ES-I3 (cell line): ENCODE results near the gene SLC44A3.

Experiments used
- H3K36me3 ChIP-seq: 2 replicates; pipeline ENCODE4 v1.6.1; 2013; ENCODE audit warnings: mild to moderate bottlenecking, low read length, control low read depth, moderate library complexity; ENCODE audit not compliant: insufficient read depth
- H3K4me1 ChIP-seq: 2 replicates; pipeline ENCODE4 v1.6.1; 2013; ENCODE audit warnings: mild to moderate bottlenecking, control low read depth, low read length; ENCODE audit not compliant: insufficient read depth
- H3K9ac ChIP-seq: 2 replicates; pipeline ENCODE4 v1.6.1; 2013; ENCODE audit warnings: low read depth, mild to moderate bottlenecking, low read length, moderate library complexity
- H3K9me3 ChIP-seq: 2 replicates; pipeline ENCODE4 v1.6.1; 2013; ENCODE audit warnings: mild to moderate bottlenecking, low read length, moderate library complexity; ENCODE audit not compliant: control insufficient read depth, insufficient read depth

SLC44A3 gene

GRCh38 chr1:94807742-94808491, 12.2 kb upstream of the SLC44A3 start:
- Histone ChIP-seq H3K4me1 (peaks cover 27% of the 10 kb centered on the region), H3K36me3 (no peaks in the 10 kb centered on the region), H3K9me3 (no peaks in the 10 kb centered on the region), H3K9ac (no peak overlapping the region)

DNA sequence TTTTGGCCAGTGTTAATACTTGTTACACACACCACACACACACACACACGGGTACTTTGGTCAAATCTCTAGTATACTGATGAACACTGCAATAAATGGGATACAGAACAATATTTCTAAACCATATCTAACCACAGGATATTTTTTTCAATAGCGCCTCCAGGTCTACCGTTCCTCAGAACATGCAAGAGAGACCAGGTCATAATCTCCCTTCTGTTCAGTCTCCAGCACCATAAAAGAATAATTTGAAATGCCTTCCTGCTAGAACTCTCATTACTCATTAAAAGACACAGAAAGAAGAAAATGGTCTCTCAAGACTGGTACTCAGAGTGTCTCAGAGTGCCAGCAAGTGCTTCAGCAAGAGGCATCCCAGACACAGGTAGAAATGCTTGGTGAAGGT, 11.5 kb upstream of the SLC44A3 start:
- Histone ChIP-seq H3K9ac (no peak overlapping the region), H3K4me1 (peaks cover 24% of the 10 kb centered on the region), H3K36me3 (no peaks in the 10 kb centered on the region), H3K9me3 (no peaks in the 10 kb centered on the region)

GRCh38 chr1:94812985-94813384, 7.2 kb upstream of the SLC44A3 start:
- H3K36me3 ChIP-seq: no peaks in the 10 kb centered on the region; the same call in 1 of the 2 replicates
- peaks cover 13% of the 10 kb centered on the region for H3K4me1 ChIP-seq
- H3K9ac ChIP-seq: no peak overlapping the region
- H3K9me3 ChIP-seq: 0 out of 2 replicates have a peak, but pooled peaks cover 2% of the 10 kb centered on the region

DNA sequence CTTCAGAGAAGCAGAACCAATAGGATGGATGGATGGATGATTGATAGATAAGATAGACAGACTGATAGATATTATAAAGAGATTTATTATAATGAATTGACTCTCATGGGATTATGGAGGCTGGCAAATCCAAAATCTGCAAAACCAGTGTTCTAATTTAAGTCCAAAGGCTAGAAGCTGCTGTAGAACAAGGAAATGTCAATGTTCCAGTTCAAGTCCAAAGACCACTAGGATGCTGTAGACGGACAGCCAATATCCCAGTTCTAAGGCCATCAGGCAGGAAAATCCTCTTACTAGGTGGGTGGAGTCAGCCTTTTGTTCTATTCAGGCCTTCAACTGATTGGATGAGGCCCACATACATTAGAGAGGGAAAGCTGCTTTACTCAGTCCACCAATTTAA, 4.1 kb upstream of the SLC44A3 start:
- peaks cover under 1% of the 10 kb centered on the region; the same call in 1 of the 2 replicates for H3K4me1 ChIP-seq
- no peaks in the 10 kb centered on the region; the same call in 1 of the 2 replicates for H3K36me3 ChIP-seq
- 0 out of 2 replicates have a peak, but pooled peaks cover 2% of the 10 kb centered on the region for H3K9me3 ChIP-seq
- no peak overlapping the region for H3K9ac ChIP-seq

GRCh38 chr1:94817712-94818111, 2.4 kb upstream of the SLC44A3 start:
- Histone ChIP-seq H3K36me3 (no peaks in the 10 kb centered on the region; the same call in 1 of the 2 replicates), H3K9me3 (0 out of 2 replicates have a peak, but pooled peaks cover 2% of the 10 kb centered on the region), H3K9ac (no peak overlapping the region), H3K4me1 (peaks cover 9% of the 10 kb centered on the region; the same call in 1 of the 2 replicates)

DNA sequence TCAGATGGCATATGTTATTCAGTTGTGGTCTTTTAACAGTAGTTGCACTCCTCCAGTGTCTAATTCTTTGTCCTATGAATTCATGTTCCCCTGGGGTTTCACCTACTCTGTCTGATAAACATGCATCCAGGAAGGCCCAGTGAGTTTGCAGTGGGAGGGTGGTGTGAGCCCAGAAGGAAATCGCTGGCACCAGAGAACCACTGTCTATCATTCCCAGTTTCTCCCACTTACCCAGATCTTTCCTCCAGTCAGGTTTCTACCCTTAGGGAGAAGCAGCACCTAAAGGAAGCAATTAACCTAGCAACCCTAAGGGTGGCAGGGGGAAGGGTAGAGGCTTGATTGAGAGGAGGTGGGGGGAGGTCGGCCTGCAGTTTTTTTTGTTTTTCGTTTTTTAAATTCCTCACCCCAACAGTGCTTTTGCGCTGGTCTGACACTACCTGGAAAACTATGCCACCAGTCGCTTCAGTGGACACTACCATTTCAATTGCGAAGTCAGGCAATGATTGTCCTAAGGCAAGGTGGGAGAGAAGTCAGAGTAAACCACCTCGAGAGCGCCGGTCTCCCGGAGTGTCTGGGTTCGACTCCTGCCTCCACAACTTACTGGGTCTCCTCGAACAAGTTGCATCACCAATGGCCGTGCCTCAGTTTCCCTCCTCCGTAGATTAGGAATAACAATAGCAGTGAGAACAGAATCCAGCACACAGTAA, 766 bp upstream of the SLC44A3 start:
- H3K36me3 ChIP-seq: no peaks in the 10 kb centered on the region; the same call in 1 of the 2 replicates
- 0 out of 2 replicates have a peak, but pooled peaks cover 2% of the 10 kb centered on the region for H3K9me3 ChIP-seq
- H3K4me1 ChIP-seq: peaks cover 9% of the 10 kb centered on the region; the same call in 1 of the 2 replicates
- H3K9ac ChIP-seq: peak overlapping the region; percentile 74

- Histone ChIP-seq H3K4me1 (peaks cover 9% of the 10 kb centered on the region; the same call in 1 of the 2 replicates), H3K9me3 (no peaks in the 10 kb centered on the region), H3K36me3 (no peaks in the 10 kb centered on the region; the same call in 1 of the 2 replicates), H3K9ac (peak overlapping the region; percentile 55)
These were observed 779 bp downstream of the SLC44A3 start for GRCh38 chr1:94820936-94821335.

- H3K9ac ChIP-seq: no peak overlapping the region
- no peaks in the 10 kb centered on the region; the same call in 1 of the 2 replicates for H3K36me3 ChIP-seq
- peaks cover 9% of the 10 kb centered on the region; the same call in 1 of the 2 replicates for H3K4me1 ChIP-seq
- H3K9me3 ChIP-seq: no peaks in the 10 kb centered on the region
These were observed 1.6 kb downstream of the SLC44A3 start for GRCh38 chr1:94821636-94822305.

DNA sequence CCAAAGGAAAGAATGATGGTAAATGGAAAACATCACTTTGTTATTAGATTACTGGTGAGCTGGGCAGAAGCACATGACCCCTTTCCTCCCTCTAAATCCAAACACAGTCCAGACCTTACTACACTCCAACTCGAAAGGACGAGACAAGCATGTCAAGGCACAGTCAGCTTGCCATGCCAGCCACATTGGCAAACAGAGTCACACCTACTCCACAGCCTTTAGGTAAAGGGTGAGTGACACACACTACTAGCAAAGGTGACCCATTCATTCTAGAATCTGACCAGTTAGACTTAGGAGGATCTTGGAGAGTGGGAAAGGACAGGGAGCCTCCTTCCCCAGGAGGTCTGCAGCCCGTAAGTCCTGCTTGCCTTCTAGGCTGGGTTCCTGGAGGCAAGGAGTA, 3.0 kb downstream of the SLC44A3 start:
- Histone ChIP-seq H3K36me3 (no peaks in the 10 kb centered on the region), H3K9me3 (no peaks in the 10 kb centered on the region), H3K4me1 (peaks cover 9% of the 10 kb centered on the region; the same call in 1 of the 2 replicates), H3K9ac (no peak overlapping the region)

GRCh38 chr1:94825936-94826335, 5.8 kb downstream of the SLC44A3 start:
- peaks cover 9% of the 10 kb centered on the region; the same call in 1 of the 2 replicates for H3K4me1 ChIP-seq
- no peak overlapping the region for H3K9ac ChIP-seq
- no peaks in the 10 kb centered on the region for H3K9me3 ChIP-seq
- no peaks in the 10 kb centered on the region; the same call in 1 of the 2 replicates for H3K36me3 ChIP-seq

- H3K9me3 ChIP-seq: no peaks in the 10 kb centered on the region
- no peaks in the 10 kb centered on the region for H3K4me1 ChIP-seq
- H3K36me3 ChIP-seq: no peaks in the 10 kb centered on the region; the same call in 1 of the 2 replicates
- no peak overlapping the region for H3K9ac ChIP-seq
These were observed 7.3 kb downstream of the SLC44A3 start for GRCh38 chr1:94827434-94827833.

GRCh38 chr1:94828251-94828650, 8.1 kb downstream of the SLC44A3 start:
- H3K4me1 ChIP-seq: peaks cover 3% of the 10 kb centered on the region; the same call in 1 of the 2 replicates
- no peak overlapping the region for H3K9ac ChIP-seq
- H3K36me3 ChIP-seq: no peaks in the 10 kb centered on the region; the same call in none of the 2 replicates
- H3K9me3 ChIP-seq: no peaks in the 10 kb centered on the region

GRCh38 chr1:94831641-94832040, 11.5 kb downstream of the SLC44A3 start:
- peaks cover 3% of the 10 kb centered on the region; the same call in 1 of the 2 replicates for H3K4me1 ChIP-seq
- no peaks in the 10 kb centered on the region; the same call in none of the 2 replicates for H3K36me3 ChIP-seq
- no peak overlapping the region for H3K9ac ChIP-seq
- no peaks in the 10 kb centered on the region for H3K9me3 ChIP-seq

DNA sequence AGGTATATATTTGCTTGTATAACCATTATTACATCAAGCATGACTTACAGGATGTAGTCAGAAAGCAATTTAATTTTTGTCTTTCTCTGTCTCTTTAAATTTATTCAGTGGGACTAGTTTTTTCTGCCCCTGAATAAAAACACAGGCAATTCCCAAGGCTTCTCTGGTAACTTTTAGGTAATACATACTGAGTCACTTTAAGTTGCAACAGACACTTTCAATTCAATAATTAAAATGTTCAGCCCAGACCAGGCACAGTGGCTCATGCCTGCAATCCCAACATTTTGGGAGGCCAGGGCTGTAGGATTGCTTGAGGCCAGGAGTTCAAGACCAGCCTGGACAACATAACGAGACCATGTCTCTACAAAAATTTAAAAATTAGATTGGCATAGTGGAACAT, 12.3 kb downstream of the SLC44A3 start:
- Histone ChIP-seq H3K36me3 (no peaks in the 10 kb centered on the region; the same call in none of the 2 replicates), H3K4me1 (peaks cover 3% of the 10 kb centered on the region; the same call in 1 of the 2 replicates), H3K9ac (no peak overlapping the region), H3K9me3 (no peaks in the 10 kb centered on the region)
